H9 (cell line): Measurements from ENCODE around the gene PATE3. TPM values are rescaled to one million over a fixed set of nuclear protein-coding genes. Genes with fewer than 3 reads are reported as not detected.

Experiments used
- DNase-seq: peaks from one replicate; pipeline ENCODE4 v3.0.0-alpha.2; 2017
- H2AFZ ChIP-seq: one replicate; pipeline ENCODE4 v1.6.1; 2013; ENCODE audit warnings: mild to moderate bottlenecking, low read length, control low read depth, moderate library complexity
- H2AK5ac ChIP-seq: 2 replicates; pipeline ENCODE4 v1.6.1; 2013; ENCODE audit warnings: low read length, control low read depth, mixed read lengths; ENCODE audit not compliant: insufficient read length
- H2BK120ac ChIP-seq: one replicate; pipeline ENCODE4 v1.6.1; 2013; ENCODE audit warnings: low read depth, mild to moderate bottlenecking, low read length, control low read depth, inconsistent platforms; ENCODE audit not compliant: poor library complexity, severe bottlenecking
- H2BK12ac ChIP-seq: 2 replicates; pipeline ENCODE4 v1.6.1; 2013; ENCODE audit warnings: low read length, control low read depth, mixed read lengths, low read depth; ENCODE audit not compliant: insufficient read length
- H2BK15ac ChIP-seq: 2 replicates; pipeline ENCODE4 v1.6.1; 2013; ENCODE audit warnings: low read depth, low read length, control low read depth
- H2BK20ac ChIP-seq: one replicate; pipeline ENCODE4 v1.6.1; 2013; ENCODE audit warnings: low read depth, mild to moderate bottlenecking, low read length, control low read depth, inconsistent platforms; ENCODE audit not compliant: poor library complexity, severe bottlenecking
- H2BK5ac ChIP-seq: 2 replicates; pipeline ENCODE4 v1.6.1; 2013; ENCODE audit warnings: low read length, control low read depth, mixed read lengths; ENCODE audit not compliant: insufficient read length
- H3K14ac ChIP-seq: 2 replicates; pipeline ENCODE4 v1.6.1; 2013; ENCODE audit warnings: low read length, control low read depth; ENCODE audit not compliant: insufficient read depth
- H3K18ac ChIP-seq: 2 replicates; pipeline ENCODE4 v1.6.1; 2013; ENCODE audit warnings: low read depth, mild to moderate bottlenecking, mixed read lengths, low read length, control low read depth; ENCODE audit not compliant: insufficient read length
- H3K23ac ChIP-seq: 2 replicates; pipeline ENCODE4 v1.6.1; 2013; ENCODE audit warnings: low read length, control low read depth, mixed read lengths, low read depth; ENCODE audit not compliant: insufficient read length
- H3K23me2 ChIP-seq: 2 replicates; pipeline ENCODE4 v1.6.1; 2013; ENCODE audit warnings: low read depth, mild to moderate bottlenecking, mixed read lengths, low read length, control low read depth; ENCODE audit not compliant: insufficient read length, poor library complexity, severe bottlenecking
- H3K27ac ChIP-seq: 2 replicates; pipeline ENCODE4 v1.5.1; 2013; ENCODE audit warnings: low read length, control low read depth, mixed read lengths, low read depth; ENCODE audit not compliant: insufficient read length
- H3K27me3 ChIP-seq: 2 replicates; pipeline ENCODE4 v1.6.1; 2013; ENCODE audit warnings: low read length, control low read depth, inconsistent platforms; ENCODE audit not compliant: insufficient read depth
- H3K4ac ChIP-seq: 2 replicates; pipeline ENCODE4 v1.6.1; 2013; ENCODE audit warnings: low read depth, mild to moderate bottlenecking, control low read depth, inconsistent platforms, low read length, moderate library complexity
- H3K4me1 ChIP-seq: 2 replicates; pipeline ENCODE4 v1.6.1; 2013; ENCODE audit warnings: low read length, control low read depth, inconsistent platforms; ENCODE audit not compliant: insufficient read depth
- H3K4me2 ChIP-seq: 2 replicates; pipeline ENCODE4 v1.6.1; 2013; ENCODE audit warnings: low read length, control low read depth, mixed read lengths; ENCODE audit not compliant: insufficient read length, insufficient read depth
- H3K56ac ChIP-seq: 2 replicates; pipeline ENCODE4 v1.6.1; 2013; ENCODE audit warnings: low read depth, mild to moderate bottlenecking, mixed read lengths, low read length, control low read depth; ENCODE audit not compliant: insufficient read length
- H3K79me1 ChIP-seq: 2 replicates; pipeline ENCODE4 v1.6.1; 2013; ENCODE audit warnings: low read depth, mild to moderate bottlenecking, moderate library complexity, low read length, control low read depth, inconsistent platforms; ENCODE audit not compliant: insufficient read depth, poor library complexity, severe bottlenecking
- H3K79me2 ChIP-seq: 2 replicates; pipeline ENCODE4 v1.6.1; 2013; ENCODE audit warnings: low read length, control low read depth, inconsistent platforms; ENCODE audit not compliant: insufficient read depth
- H3K9ac ChIP-seq: 2 replicates; pipeline ENCODE4 v1.6.1; 2013; ENCODE audit warnings: low read length, control low read depth, mixed read lengths; ENCODE audit not compliant: insufficient read length; ENCODE audit errors: extremely low read depth
- H3K9me3 ChIP-seq: one replicate; pipeline ENCODE4 v1.6.1; 2013; ENCODE audit warnings: low read depth, low read length, inconsistent platforms; ENCODE audit not compliant: control insufficient read depth
- H3T11ph ChIP-seq: one replicate; pipeline ENCODE4 v1.6.1; 2013; ENCODE audit warnings: mild to moderate bottlenecking, low read length, control low read depth, inconsistent platforms
- H4K20me1 ChIP-seq: one replicate; pipeline ENCODE4 v1.6.1; 2013; ENCODE audit not compliant: control insufficient read depth, insufficient read length, insufficient read depth
- H4K5ac ChIP-seq: 2 replicates; pipeline ENCODE4 v1.6.1; 2013; ENCODE audit warnings: low read depth, mild to moderate bottlenecking, mixed read lengths, low read length, control low read depth; ENCODE audit not compliant: insufficient read length
- H4K8ac ChIP-seq: replicated peaks from 2 replicates; pipeline ENCODE4 v1.6.1; 2013; ENCODE audit warnings: low read length, control low read depth, mixed read lengths, low read depth; ENCODE audit not compliant: insufficient read length
- H4K91ac ChIP-seq: 2 replicates; pipeline ENCODE4 v1.6.1; 2013; ENCODE audit warnings: low read depth, mild to moderate bottlenecking, moderate library complexity, mixed read lengths, low read length, control low read depth; ENCODE audit not compliant: insufficient read length
- H3K27ac Mint-ChIP-seq, 3 experiments: 2 replicates in 2 of 3; 3 replicates in 1 of 3; pipeline ENCODE4 v1.8.0; 2020 to 2021; ENCODE audit warnings: mixed read lengths in 3 of 3, mild to moderate bottlenecking in 1 of 3, moderate library complexity in 1 of 3
- H3K27me3 Mint-ChIP-seq: 2 replicates; pipeline ENCODE4 v1.8.0; 2021; ENCODE audit warnings: low read depth, mild to moderate bottlenecking, moderate library complexity, mixed read lengths
- H3K36me3 Mint-ChIP-seq, 3 experiments: 2 replicates in 2 of 3; 3 replicates in 1 of 3; pipeline ENCODE4 v1.8.0; 2020 to 2021; ENCODE audit warnings: low read depth in 3 of 3, mixed read lengths in 3 of 3; ENCODE audit not compliant: insufficient read depth in 1 of 3
- H3K4me1 Mint-ChIP-seq, 2 experiments: 2 replicates each; pipeline ENCODE4 v1.8.0; 2020; ENCODE audit warnings: mixed read lengths in 2 of 2
- H3K4me3 Mint-ChIP-seq, 2 experiments: 2 replicates in 1 of 2; 3 replicates in 1 of 2; pipeline ENCODE4 v1.8.0; 2020 to 2021; ENCODE audit warnings: mild to moderate bottlenecking in 2 of 2, mixed read lengths in 2 of 2, moderate library complexity in 1 of 2
- H3K9me3 Mint-ChIP-seq, 2 experiments: 2 replicates in 1 of 2; 3 replicates in 1 of 2; pipeline ENCODE4 v1.8.0; 2020; ENCODE audit warnings: mild to moderate bottlenecking in 2 of 2, mixed read lengths in 2 of 2, moderate library complexity in 1 of 2
- CTCF ChIP-seq: fragments of 200-600 bp; sonication (generic); conservative IDR thresholded peaks from 3 replicates; pipeline ENCODE4 v1.8.0; 2021; ENCODE audit warnings: antibody characterized with exemption, mild to moderate bottlenecking
- WGBS: extraction: QIAGEN DNeasy Blood & Tissue Kit; methylation state at CpG from one replicate; pipeline ENCODE4 v1.1.7; 2013; ENCODE audit warnings: missing lambda C conversion rate, low lambda C conversion rate, mixed read lengths; ENCODE audit not compliant: insufficient read length; ENCODE audit errors: extremely low coverage; 5-methylcytosine and 5-hydroxymethylcytosine counted together
- total RNA-seq: library from RNA; stranded (reverse); gene quantifications from 2 replicates; pipeline ENCODE4 v1.2.1, GENCODE V29; 2021

Gene PATE3
- total RNA-seq, 1 experiment from 2014 or later = not detected

DNA sequence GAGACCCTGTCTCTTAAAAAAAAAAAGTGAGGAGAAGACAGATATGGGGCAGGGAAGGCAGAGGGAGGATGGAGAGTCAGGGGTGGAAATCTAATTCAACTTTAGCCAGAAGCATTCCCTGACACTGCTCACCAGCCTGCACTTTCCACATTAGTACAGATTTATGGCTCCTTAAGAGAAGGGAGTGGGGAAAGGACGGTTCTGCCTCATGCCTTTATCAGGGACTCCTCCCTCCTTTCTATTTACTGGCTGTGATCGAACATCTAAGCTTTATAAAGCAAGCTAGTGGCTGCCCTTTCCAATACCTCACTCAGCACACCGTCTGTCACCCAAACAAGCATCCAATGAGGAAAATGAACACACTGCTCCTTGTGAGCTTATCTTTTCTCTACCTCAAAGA, 45.1 kb downstream of the PATE3 start, which contains the start of gene PATE4:
PATE4 (plus strand) TSS at position 301 of the 400 bp plus-strand sequence; CDS start at position 345, 44 bp downstream.
- no peak within 1 kb of the TSS for H3K4me2 ChIP-seq
- H2BK12ac ChIP-seq = no peak within 1 kb of the TSS
- no peak within 1 kb of the TSS for H3T11ph ChIP-seq
- H3K9me3 ChIP-seq = no peaks in the 10 kb centered on the region
- H2BK5ac ChIP-seq = no peak within 1 kb of the TSS
- Mint-ChIP-seq H3K36me3 (no peaks in the 10 kb centered on the region; a peak in 1 of 7 replicates), H3K27ac (no peak within 1 kb of the TSS), H3K4me1 (no peaks in the 10 kb centered on the region), H3K9me3 (peaks cover 4 to 5% of the 10 kb centered on the region in 2 experiments; a peak in 2 of 5 replicates), H3K4me3 (no peak within 1 kb of the TSS; a peak in 1 of 5 replicates), H3K27me3 (peaks cover 5% of the 10 kb centered on the region; the same call in 1 of the 2 replicates)
- no peak within 1 kb of the TSS for H4K5ac ChIP-seq
- H3K4me1 ChIP-seq = no peaks in the 10 kb centered on the region
- H2BK15ac ChIP-seq = no peak within 1 kb of the TSS
- no peak within 1 kb of the TSS for H2BK120ac ChIP-seq
- no peak within 1 kb of the TSS for H3K23ac ChIP-seq
- no peak within 1 kb of the TSS for H3K14ac ChIP-seq
- H3K9ac ChIP-seq = no peak within 1 kb of the TSS
- no peak within 1 kb of the TSS for H3K56ac ChIP-seq
- H3K27ac ChIP-seq = no peak within 1 kb of the TSS
- no peak within 1 kb of the TSS for H3K4ac ChIP-seq
- no peak within 1 kb of the TSS for H2BK20ac ChIP-seq
- no peaks in the 10 kb centered on the region for H3K79me1 ChIP-seq
- H2AFZ ChIP-seq = no peak within 1 kb of the TSS
- TF ChIP-seq CTCF = no peak
- no peaks in the 10 kb centered on the region for H3K27me3 ChIP-seq
- H4K20me1 ChIP-seq = no peaks in the 10 kb centered on the region
- H4K8ac ChIP-seq = no peak within 1 kb of the TSS
- H3K23me2 ChIP-seq = no peaks in the 10 kb centered on the region
- no peak within 1 kb of the TSS for H4K91ac ChIP-seq
- H3K79me2 ChIP-seq = no peaks in the 10 kb centered on the region
- DNase-seq = no peak
- no peak within 1 kb of the TSS for H2AK5ac ChIP-seq
- no CpG with 5 or more reads among the region's 3 CpGs for WGBS
- no peak within 1 kb of the TSS for H3K18ac ChIP-seq
